ENCODE data around the gene TNIP3. TPM values are rescaled to one million over a fixed set of nuclear protein-coding genes. Genes with fewer than 3 reads are reported as not detected.

TNIP3 gene
- total and polyA plus RNA-seq, 10 donors = 0.24 to 3.8 (median 1.5) TPM

- no peaks in the 10 kb centered on the region for H3K36me3 ChIP-seq
- 19 to 27% (median 21%) methylated on average over 6 of the region's 6 CpGs for WGBS, 5 donors
- H3K4me3 ChIP-seq = no peak overlapping the region
- H3K4me1 ChIP-seq = peaks cover 0 to 46% (median 15%) of the 10 kb centered on the region in 6 donors
- intact Hi-C loops (cut with DNase I; ENCODE audit: low total_unique reads) = no loop called here
- no peak for DNase-seq
- peaks cover 0 to 4% (median 0%) of the 10 kb centered on the region in 7 donors for H3K27me3 ChIP-seq (replicated peaks in 1 of 7)
- TF ChIP-seq POLR2A (IDR thresholded peaks at IDR 0.05) (no peak), CTCF (IDR thresholded peaks at IDR 0.05 in 8 of 11, conservative IDR thresholded peaks at IDR 0.05 in 3 of 11) (peak; percentile 27 to 70 (median 53))
- H3K27ac ChIP-seq = peak overlapping the region in 1 of 8 donors; percentile 61
- H3K9me3 ChIP-seq = no peaks in the 10 kb centered on the region
Observed at GRCh38 chr4:121192480-121192879, 28.4 kb upstream of the TNIP3 start.

GRCh38 chr4:121192013-121192412 lies 27.9 kb upstream of the TNIP3 start:
- H3K27me3 ChIP-seq (replicated peaks in 1 of 7) = peaks cover 0 to 4% (median 0%) of the 10 kb centered on the region in 7 donors
- no peak for TF ChIP-seq POLR2AphosphoS5 (IDR thresholded peaks at IDR 0.05)
- TF ChIP-seq POLR2A (IDR thresholded peaks at IDR 0.05) = no peak
- TF ChIP-seq CTCF (IDR thresholded peaks at IDR 0.05 in 8 of 11, conservative IDR thresholded peaks at IDR 0.05 in 3 of 11) = no peak
- no peaks in the 10 kb centered on the region for H3K9me3 ChIP-seq
- no peak overlapping the region for H3K4me3 ChIP-seq
- intact Hi-C loops (cut with DNase I; ENCODE audit: low total_unique reads) = no loop called here
- WGBS, 5 donors = 61 to 75% (median 73%) methylated on average over 11 of the region's 11 CpGs
- peak overlapping the region in 1 of 8 donors; percentile 61 for H3K27ac ChIP-seq
- no peaks in the 10 kb centered on the region for H3K36me3 ChIP-seq
- H3K4me1 ChIP-seq = peaks cover 0 to 46% (median 15%) of the 10 kb centered on the region in 6 donors
- no peak for DNase-seq

- intact Hi-C loops (cut with DNase I; ENCODE audit: low total_unique reads) = no loop called here
- peaks cover 0 to 4% (median 0%) of the 10 kb centered on the region in 7 donors for H3K27me3 ChIP-seq (replicated peaks in 1 of 7)
- no peak overlapping the region for H3K4me3 ChIP-seq
- DNase-seq = no peak
- peak overlapping the region in 4 of 8 donors; percentile 9 to 71 (median 62) for H3K27ac ChIP-seq
- H3K36me3 ChIP-seq = no peaks in the 10 kb centered on the region
- no peaks in the 10 kb centered on the region for H3K9me3 ChIP-seq
- peaks cover 0 to 46% (median 15%) of the 10 kb centered on the region in 6 donors for H3K4me1 ChIP-seq
- no peak for TF ChIP-seq CTCF (IDR thresholded peaks at IDR 0.05 in 8 of 11, conservative IDR thresholded peaks at IDR 0.05 in 3 of 11)
- TF ChIP-seq POLR2A (IDR thresholded peaks at IDR 0.05) = no peak
- no peak for TF ChIP-seq POLR2AphosphoS5 (IDR thresholded peaks at IDR 0.05)
- 56 to 84% (median 70%) methylated on average over 1 of the region's 1 CpG for WGBS, 5 donors
Observed at GRCh38 chr4:121191361-121191760, 27.2 kb upstream of the TNIP3 start.

GRCh38 chr4:121190389-121190788 lies 26.3 kb upstream of the TNIP3 start:
- no peak for DNase-seq
- Histone ChIP-seq H3K27ac (peak overlapping the region in 5 of 8 donors; percentile 25 to 71 (median 61)), H3K27me3 (replicated peaks in 1 of 7) (peaks cover 0 to 4% (median 0%) of the 10 kb centered on the region in 7 donors), H3K36me3 (no peaks in the 10 kb centered on the region), H3K4me1 (peaks cover 0 to 46% (median 15%) of the 10 kb centered on the region in 6 donors), H3K9me3 (no peaks in the 10 kb centered on the region), H3K4me3 (no peak overlapping the region)
- intact Hi-C loops (cut with DNase I; ENCODE audit: low total_unique reads) = no loop called here
- WGBS, 5 donors = 84 to 93% (median 91%) methylated on average over 4 of the region's 4 CpGs
- TF ChIP-seq CTCF (IDR thresholded peaks at IDR 0.05 in 8 of 11, conservative IDR thresholded peaks at IDR 0.05 in 3 of 11) (no peak), POLR2A (IDR thresholded peaks at IDR 0.05) (no peak), POLR2AphosphoS5 (IDR thresholded peaks at IDR 0.05) (no peak)
